H1 (cell line): ENCODE data around the gene HIVEP3.

Source experiments
- ATF2 ChIP-seq: IDR thresholded peaks from 2 replicates; pipeline ENCODE4 v1.6.1; 2012; ENCODE audit warnings: low read length, inconsistent platforms
- BRCA1 ChIP-seq: IDR thresholded peaks from 2 replicates; pipeline ENCODE4 v1.6.1; 2012; ENCODE audit warnings: low read depth, low read length, improper control_type of control experiment
- CEBPB ChIP-seq: IDR thresholded peaks from 2 replicates; pipeline ENCODE4 v1.6.1; 2012; ENCODE audit warnings: low read depth, low read length
- CREB1 ChIP-seq: IDR thresholded peaks from 2 replicates; pipeline ENCODE4 v1.6.1; 2012; ENCODE audit warnings: inconsistent platforms
- CTCF ChIP-seq, 3 experiments: IDR thresholded peaks; 1 replicate in 2 of 3; 2 replicates in 1 of 3; pipeline versions ENCODE4 v1.5.1 to v1.6.1; 2011; ENCODE audit warnings: low read length in 3 of 3, mild to moderate bottlenecking in 3 of 3, inconsistent platforms in 2 of 3, low read depth in 1 of 3, moderate library complexity in 1 of 3; ENCODE audit not compliant: insufficient read depth in 1 of 3; ENCODE audit errors: control extremely low read depth in 1 of 3
- E2F6 ChIP-seq: IDR thresholded peaks from 2 replicates; pipeline ENCODE4 v1.6.1; 2012; ENCODE audit warnings: inconsistent platforms
- EP300 ChIP-seq, 2 experiments: IDR thresholded peaks; 1 replicate in 1 of 2; 2 replicates in 1 of 2; pipeline ENCODE4 v1.6.1; 2011 to 2012; ENCODE audit warnings: low read depth in 2 of 2, low read length in 2 of 2, mild to moderate bottlenecking in 2 of 2, borderline replicate concordance in 1 of 2, inconsistent platforms in 1 of 2, moderate library complexity in 1 of 2
- EZH2 ChIP-seq: fragments of 200-600 bp; sonication (generic); IDR thresholded peaks from 2 replicates; pipeline ENCODE4 v1.7.1; 2012; ENCODE audit warnings: low read depth, mild to moderate bottlenecking, moderate library complexity, low read length, inconsistent platforms; ENCODE audit not compliant: severe bottlenecking
- FOSL1 ChIP-seq: IDR thresholded peaks from 2 replicates; pipeline ENCODE4 v1.6.1; 2011; ENCODE audit warnings: mild to moderate bottlenecking, low read depth, low read length, moderate library complexity; ENCODE audit not compliant: insufficient read depth
- JUND ChIP-seq: IDR thresholded peaks from 2 replicates; pipeline ENCODE4 v1.6.1; 2011; ENCODE audit warnings: mild to moderate bottlenecking, improper control_type of control experiment, low read length
- POLR2A ChIP-seq, 2 experiments: IDR thresholded peaks; 1 replicate in 1 of 2; 2 replicates in 1 of 2; pipeline ENCODE4 v1.6.1; 2011; ENCODE audit warnings: low read depth in 2 of 2, low read length in 2 of 2, mild to moderate bottlenecking in 2 of 2; ENCODE audit errors: control extremely low read depth in 1 of 2
- POLR2AphosphoS5 ChIP-seq: IDR thresholded peaks from 2 replicates; pipeline ENCODE4 v1.6.1; 2011; ENCODE audit warnings: low read depth, low read length
- RFX5 ChIP-seq: IDR thresholded peaks from 2 replicates; pipeline ENCODE4 v1.6.1; 2011; ENCODE audit warnings: low read depth, low read length, improper control_type of control experiment, borderline replicate concordance
- SIN3A ChIP-seq, 2 experiments: IDR thresholded peaks in 1 of 2; conservative IDR thresholded peaks in 1 of 2; 2 replicates each; pipeline ENCODE4 v1.6.1; 2011 to 2012; ENCODE audit warnings: low read length in 2 of 2, improper control_type of control experiment in 1 of 2, low read depth in 1 of 2, mild to moderate bottlenecking in 1 of 2

GRCh38 chr1:41474490-41475271, 444.0 kb downstream of the HIVEP3 start:
- TF ChIP-seq POLR2A (IDR thresholded peaks at IDR 0.05; ENCODE audit: control extremely low read depth in 1 of 2, low read depth in 2 of 2, low read length in 2 of 2) (no peak), CEBPB (no peak), CTCF (IDR thresholded peaks at IDR 0.05; ENCODE audit: control extremely low read depth in 1 of 3, insufficient read depth in 1 of 3, low read depth in 1 of 3, low read length in 3 of 3) (no peak), ATF2 (no peak), E2F6 (no peak), EP300 (IDR thresholded peaks at IDR 0.05; ENCODE audit: borderline replicate concordance in 1 of 2, low read depth in 2 of 2, low read length in 2 of 2) (no peak), JUND (no peak), SIN3A (conservative IDR thresholded peaks at IDR 0.05 in 1 of 2, IDR thresholded peaks at IDR 0.05 in 1 of 2; ENCODE audit: low read depth in 1 of 2, low read length in 2 of 2) (no peak), CREB1 (no peak), BRCA1 (no peak), EZH2 (no peak), RFX5 (no peak), FOSL1 (no peak), POLR2AphosphoS5 (no peak)
